ENCODE data around the gene HNRNPR. TPM values are rescaled to one million over a fixed set of nuclear protein-coding genes. Genes with fewer than 3 reads are reported as not detected.
"Not testable (repeated sequence)": the region's sequence is repeated elsewhere in the genome, so short reads cannot be mapped to it uniquely, and the experiment has no call there.

The HNRNPR gene
- total RNA-seq, 2 experiments from 2014 or later = 190 to 203 TPM

DNA sequence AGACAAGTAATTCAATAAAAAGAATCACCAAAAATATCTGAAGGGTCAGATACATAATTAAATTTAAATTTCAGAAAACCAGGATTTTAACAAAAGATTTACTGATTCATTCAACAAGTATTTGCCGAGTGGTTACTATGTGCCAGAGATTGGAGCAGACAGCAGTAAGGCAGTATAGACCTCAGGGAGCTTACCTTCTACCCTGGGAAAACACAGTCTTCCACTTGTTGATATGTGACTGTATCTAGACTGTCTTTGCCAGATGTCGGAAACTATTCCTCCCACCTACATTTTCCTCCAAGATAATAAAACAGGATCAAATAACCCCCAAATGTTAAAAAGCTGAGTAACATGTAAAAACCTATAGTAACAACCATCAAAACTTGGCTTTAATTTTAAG lies 6.2 kb downstream of the HNRNPR start:
- DNase-seq (no peak), ATAC-seq (no peak)
- Mint-ChIP-seq H3K27ac (peak overlapping the region; percentile 26), H3K36me3 (ENCODE audit: low read depth) (peaks cover 63% of the 10 kb centered on the region), H3K9me3 (no peaks in the 10 kb centered on the region), H3K4me3 (no peak overlapping the region), H3K27me3 (no peaks in the 10 kb centered on the region), H3K4me1 (ENCODE audit: low read depth) (peaks cover 59% of the 10 kb centered on the region)
- TF ChIP-seq, protein P1, sequence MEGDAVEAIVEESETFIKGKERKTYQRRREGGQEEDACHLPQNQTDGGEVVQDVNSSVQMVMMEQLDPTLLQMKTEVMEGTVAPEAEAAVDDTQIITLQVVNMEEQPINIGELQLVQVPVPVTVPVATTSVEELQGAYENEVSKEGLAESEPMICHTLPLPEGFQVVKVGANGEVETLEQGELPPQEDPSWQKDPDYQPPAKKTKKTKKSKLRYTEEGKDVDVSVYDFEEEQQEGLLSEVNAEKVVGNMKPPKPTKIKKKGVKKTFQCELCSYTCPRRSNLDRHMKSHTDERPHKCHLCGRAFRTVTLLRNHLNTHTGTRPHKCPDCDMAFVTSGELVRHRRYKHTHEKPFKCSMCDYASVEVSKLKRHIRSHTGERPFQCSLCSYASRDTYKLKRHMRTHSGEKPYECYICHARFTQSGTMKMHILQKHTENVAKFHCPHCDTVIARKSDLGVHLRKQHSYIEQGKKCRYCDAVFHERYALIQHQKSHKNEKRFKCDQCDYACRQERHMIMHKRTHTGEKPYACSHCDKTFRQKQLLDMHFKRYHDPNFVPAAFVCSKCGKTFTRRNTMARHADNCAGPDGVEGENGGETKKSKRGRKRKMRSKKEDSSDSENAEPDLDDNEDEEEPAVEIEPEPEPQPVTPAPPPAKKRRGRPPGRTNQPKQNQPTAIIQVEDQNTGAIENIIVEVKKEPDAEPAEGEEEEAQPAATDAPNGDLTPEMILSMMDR (IDR thresholded peaks at IDR 0.05) = no peak
- intact Hi-C loops (cut with micrococcal nuclease) = no loop called here
- ChIA-PET POLR2A (interaction anchor here (0.6 to 2.3 kb wide), 3 partner anchors 20 to 66 kb away, joined by 3 to 6 read pairs (median 4); no protein-coding TSS in a partner anchor), CTCF (no interaction called here)

DNA sequence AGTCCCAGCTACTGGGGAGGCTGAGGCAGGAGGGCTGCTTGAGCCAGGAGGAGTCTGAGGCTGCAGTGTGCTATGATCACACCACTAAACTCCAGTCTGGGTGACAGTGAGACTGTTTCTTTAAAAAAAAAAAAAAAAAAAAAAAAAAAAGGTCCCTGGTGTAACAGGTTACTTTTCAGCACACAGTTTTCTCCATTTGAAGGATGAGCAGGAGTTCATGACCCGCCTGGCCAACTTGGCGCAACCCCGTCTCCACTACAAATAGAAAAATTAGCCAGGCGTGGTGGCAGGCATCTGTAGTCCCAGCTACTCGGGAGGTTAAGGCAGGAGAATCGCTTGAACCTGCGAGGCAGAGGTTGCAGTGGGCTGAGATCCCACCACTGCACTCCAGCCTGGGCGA lies 12.4 kb downstream of the HNRNPR start:
- TF ChIP-seq, protein P1 (IDR thresholded peaks at IDR 0.05) = no peak
- peaks cover 64% of the 10 kb centered on the region for H3K36me3 Mint-ChIP-seq (ENCODE audit: low read depth)
- no peak overlapping the region for H3K4me3 Mint-ChIP-seq
- ChIA-PET POLR2A (interaction anchor here (1.3 to 1.4 kb wide), 2 partner anchors 10 to 13 kb away, joined by 6 to 11 read pairs; partner anchors contain the start of gene HNRNPR), CTCF (no interaction called here)
- H3K4me1 Mint-ChIP-seq (ENCODE audit: low read depth) = peaks cover 39% of the 10 kb centered on the region
- no peak for DNase-seq
- H3K27me3 Mint-ChIP-seq = no peaks in the 10 kb centered on the region
- no peaks in the 10 kb centered on the region for H3K9me3 Mint-ChIP-seq
- intact Hi-C loops (cut with micrococcal nuclease) = no loop called here
- no peak for ATAC-seq
- no peak overlapping the region for H3K27ac Mint-ChIP-seq

- H3K4me3 Mint-ChIP-seq = no peak overlapping the region
- H3K27ac Mint-ChIP-seq = peak overlapping the region; percentile 38
- intact Hi-C loops (cut with micrococcal nuclease) = no loop called here
- DNase-seq (no peak), ATAC-seq (no peak)
- ChIA-PET POLR2A (interaction anchor here (1.3 to 1.4 kb wide), 2 partner anchors 11 to 14 kb away, joined by 6 to 11 read pairs; partner anchors contain the start of gene HNRNPR), CTCF (interaction anchor here (1.0 kb wide), 1 partner anchor 20 kb away, joined by 3 read pairs; no protein-coding TSS in a partner anchor)
- TF ChIP-seq, protein P1 (IDR thresholded peaks at IDR 0.05) = no peak
- no peaks in the 10 kb centered on the region for H3K27me3 Mint-ChIP-seq
- H3K36me3 Mint-ChIP-seq (ENCODE audit: low read depth) = peaks cover 69% of the 10 kb centered on the region
- peaks cover 44% of the 10 kb centered on the region for H3K4me1 Mint-ChIP-seq (ENCODE audit: low read depth)
- H3K9me3 Mint-ChIP-seq = no peaks in the 10 kb centered on the region
Observed at GRCh38 chr1:23330846-23331245, 13.2 kb downstream of the HNRNPR start.

GRCh38 chr1:23325393-23325792 lies 18.7 kb downstream of the HNRNPR start:
- POLR2A ChIA-PET = no interaction called here
- ATAC-seq = no peak
- DNase-seq = no peak
- H3K27ac Mint-ChIP-seq = no peak overlapping the region
- no peaks in the 10 kb centered on the region for H3K27me3 Mint-ChIP-seq
- H3K4me3 Mint-ChIP-seq = no peak overlapping the region
- intact Hi-C loops (cut with micrococcal nuclease) = no loop called here
- CTCF ChIA-PET = interaction anchor here (1.2 kb wide), 1 partner anchor 78 kb away, joined by 3 read pairs; no protein-coding TSS in a partner anchor
- H3K4me1 Mint-ChIP-seq (ENCODE audit: low read depth) = peaks cover 37% of the 10 kb centered on the region
- TF ChIP-seq, protein P1 (IDR thresholded peaks at IDR 0.05) = no peak
- no peaks in the 10 kb centered on the region for H3K9me3 Mint-ChIP-seq
- peaks cover 63% of the 10 kb centered on the region for H3K36me3 Mint-ChIP-seq (ENCODE audit: low read depth)

- Mint-ChIP-seq H3K9me3 (no peaks in the 10 kb centered on the region), H3K27ac (no peak overlapping the region), H3K4me1 (ENCODE audit: low read depth) (peaks cover 21% of the 10 kb centered on the region), H3K36me3 (ENCODE audit: low read depth) (peaks cover 56% of the 10 kb centered on the region), H3K4me3 (no peak overlapping the region), H3K27me3 (no peaks in the 10 kb centered on the region)
- intact Hi-C loops (cut with micrococcal nuclease) = no loop called here
- ATAC-seq (no peak), DNase-seq (no peak)
- POLR2A ChIA-PET = no interaction called here
- TF ChIP-seq, protein P1 (IDR thresholded peaks at IDR 0.05) = no peak
- CTCF ChIA-PET = interaction anchor here (0.8 to 1.0 kb wide), 2 partner anchors 175 to 224 kb away, joined by 3 read pairs; no protein-coding TSS in a partner anchor
Observed at GRCh38 chr1:23322770-23323169, 21.3 kb downstream of the HNRNPR start.

DNA sequence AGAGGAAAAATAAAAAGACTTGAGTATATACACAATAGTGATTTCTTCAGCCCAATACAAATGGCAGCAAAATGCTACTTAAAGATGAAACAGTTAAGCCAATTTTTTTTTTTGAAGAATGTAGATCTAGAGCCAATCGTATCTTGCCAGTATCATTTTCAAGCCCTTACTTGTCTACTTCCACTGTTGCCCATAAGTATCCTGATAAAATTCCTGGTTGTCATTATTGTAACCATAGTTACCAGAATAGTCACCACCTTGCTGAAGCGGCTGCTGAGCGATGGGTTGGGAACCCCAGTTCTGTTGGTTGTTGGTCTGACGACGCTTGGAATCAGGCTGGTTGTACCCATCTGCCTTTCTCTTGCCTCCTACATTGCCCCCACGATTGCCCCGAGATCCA lies 33.8 kb downstream of the HNRNPR start:
- H3K27me3 Mint-ChIP-seq; intact Hi-C loops (cut with micrococcal nuclease); H3K4me3 Mint-ChIP-seq; H3K9me3 Mint-ChIP-seq; CTCF ChIA-PET; H3K4me1 Mint-ChIP-seq (ENCODE audit: low read depth); ATAC-seq; DNase-seq; H3K27ac Mint-ChIP-seq; POLR2A ChIA-PET: not testable (repeated sequence)
- H3K36me3 Mint-ChIP-seq (ENCODE audit: low read depth) = peaks cover 36% of the 10 kb centered on the region

Data from activated CD8-positive, alpha-beta T cell treated with anti-CD3 and anti-CD28 coated beads for 36 hours (primary cell).